HepG2 (cell line): ENCODE measurements around the gene CYP17A1. TPM values are rescaled to one million over a fixed set of nuclear protein-coding genes. Genes with fewer than 3 reads are reported as not detected.
A peak's percentile ranks its signal among the peaks of the same experiment; 100 is the strongest.

ENCODE experiments used
- ARID5B ChIP-seq: IDR thresholded peaks from 2 replicates; pipeline ENCODE4 v1.4.0; 2020; ENCODE audit warnings: mild to moderate bottlenecking, missing genetic modification reagents
- CREM ChIP-seq, 2 experiments: sonication (generic) in 1 of 2; formaldehyde crosslinking in 1 of 2; IDR thresholded peaks; 2 replicates each; pipeline versions ENCODE4 v1.4.0 to v1.6.1; 2016 to 2020; ENCODE audit warnings: antibody characterized with exemption in 1 of 2, mild to moderate bottlenecking in 1 of 2, missing genetic modification reagents in 1 of 2
- FLYWCH1 ChIP-seq: sonication (generic); formaldehyde crosslinking; IDR thresholded peaks from 2 replicates; pipeline ENCODE4 v1.8.1; 2023; ENCODE audit warnings: mild to moderate bottlenecking, missing genetic modification reagents
- GATAD2A ChIP-seq: IDR thresholded peaks from 2 replicates; pipeline ENCODE4 v1.6.1; 2016
- HMG20B ChIP-seq: conservative IDR thresholded peaks from 2 replicates; pipeline ENCODE4 v1.6.1; 2016; ENCODE audit warnings: missing genetic modification reagents, missing compliant biosample characterization
- HOXA5 ChIP-seq: sonication (generic); formaldehyde crosslinking; IDR thresholded peaks from 2 replicates; pipeline ENCODE4 v1.4.0; 2020; ENCODE audit warnings: missing genetic modification reagents
- ISX ChIP-seq: sonication (generic); formaldehyde crosslinking; conservative IDR thresholded peaks from 2 replicates; pipeline ENCODE4 v1.5.0; 2020; ENCODE audit warnings: missing genetic modification reagents
- MNT ChIP-seq: fragments of 450-650 bp; IDR thresholded peaks from 2 replicates; pipeline ENCODE4 v1.6.1; 2016
- NFYB ChIP-seq: sonication (generic); formaldehyde crosslinking; IDR thresholded peaks from 2 replicates; pipeline ENCODE4 v1.4.0; 2020; ENCODE audit warnings: missing genetic modification reagents
- PHF20 ChIP-seq: sonication (generic); formaldehyde crosslinking; IDR thresholded peaks from 2 replicates; pipeline ENCODE4 v1.5.0; 2020; ENCODE audit warnings: mild to moderate bottlenecking, missing genetic modification reagents
- PRPF4 ChIP-seq: fragments of 200-400 bp; formaldehyde crosslinking; IDR thresholded peaks from 2 replicates; pipeline ENCODE4 v1.6.1; 2016; ENCODE audit warnings: low read length, low read depth; ENCODE audit not compliant: poor library complexity, severe bottlenecking
- SAP130 ChIP-seq: IDR thresholded peaks from 2 replicates; pipeline ENCODE4 v1.6.1; 2016; ENCODE audit warnings: low read depth
- SIX1 ChIP-seq: sonication (generic); formaldehyde crosslinking; IDR thresholded peaks from 2 replicates; pipeline ENCODE4 v1.4.0; 2020; ENCODE audit warnings: missing genetic modification reagents, borderline replicate concordance
- TBP ChIP-seq: sonication (generic); formaldehyde crosslinking; IDR thresholded peaks from 2 replicates; pipeline ENCODE4 v1.5.0; 2020; ENCODE audit warnings: missing genetic modification reagents
- ZMAT3 ChIP-seq: sonication (generic); formaldehyde crosslinking; conservative IDR thresholded peaks from 2 replicates; pipeline ENCODE4 v1.7.0; 2021; ENCODE audit warnings: missing genetic modification reagents
- ZNF160 ChIP-seq: sonication (generic); formaldehyde crosslinking; IDR thresholded peaks from 2 replicates; pipeline ENCODE4 v1.8.0; 2022; ENCODE audit warnings: mild to moderate bottlenecking, inconsistent platforms, missing genetic modification reagents
- ZNF205 ChIP-seq: IDR thresholded peaks from 2 replicates; pipeline ENCODE4 v1.6.1; 2018; ENCODE audit warnings: missing biosample characterization, missing genetic modification reagents
- ZNF3 ChIP-seq: IDR thresholded peaks from 2 replicates; pipeline ENCODE4 v1.7.0; 2017; ENCODE audit warnings: inconsistent platforms
- ZNF747 ChIP-seq: sonication (generic); formaldehyde crosslinking; IDR thresholded peaks from 2 replicates; pipeline ENCODE4 v1.8.1; 2023; ENCODE audit warnings: missing genetic modification reagents, mild to moderate bottlenecking, borderline replicate concordance
- ZNF775 ChIP-seq: sonication (generic); formaldehyde crosslinking; IDR thresholded peaks from 2 replicates; pipeline ENCODE4 v1.4.0; 2020; ENCODE audit warnings: missing genetic modification reagents, mild to moderate bottlenecking, moderate library complexity, borderline replicate concordance
- ZSCAN22 ChIP-seq: sonication (generic); formaldehyde crosslinking; IDR thresholded peaks from 2 replicates; pipeline ENCODE4 v1.4.0; 2020; ENCODE audit warnings: mild to moderate bottlenecking, missing genetic modification reagents
- polyA plus RNA-seq, 8 experiments: library from polyadenylated mRNA; depleted of rRNA in 3 of 8; stranded (reverse) in 7 of 8; unstranded in 1 of 8; fragments of >200 nt; fragmentation: Illumina TruSeq in 4 of 8; extraction: Trizol in 4 of 8; gene quantifications; 2 replicates each; pipeline versions ENCODE4 v1.2.1 to v1.2.3, GENCODE V29; 2011 to 2016; ENCODE audit warnings: low read depth in 4 of 8, missing spikeins in 1 of 8, mixed read lengths in 1 of 8; ENCODE audit not compliant: insufficient read depth in 1 of 8
- total RNA-seq, 5 experiments: library from RNA; depleted of rRNA; stranded (reverse); fragments of >200 nt; fragmentation: Illumina TruSeq; extraction: Trizol; gene quantifications; 2 replicates each; pipeline ENCODE4 v1.2.3, GENCODE V29; 2016; ENCODE audit warnings: low read depth in 1 of 5
- TF ChIP-seq, protein P1 (sequence below): sonication (generic); formaldehyde crosslinking; IDR thresholded peaks from 2 replicates; pipeline ENCODE4 v1.8.1; 2023; ENCODE audit warnings: mild to moderate bottlenecking, missing genetic modification reagents
- TF ChIP-seq, protein P2 (sequence below): IDR thresholded peaks from 2 replicates; pipeline ENCODE4 v1.6.1; 2016

The CYP17A1 gene
- total and polyA plus RNA-seq, 2 of the 13 experiments (the other 11 are each of a cell fraction or from before 2014, with no cell fraction given) = 0.13 to 1.1 TPM

- peak; percentile 91 for TF ChIP-seq ARID5B (CRISPR knock-in tag)
- TF ChIP-seq MNT = peak; percentile 32; the same call in 1 of the 2 replicates
- TF ChIP-seq PHF20 (CRISPR knock-in tag) = peak; percentile 58; the same call in 1 of the 2 replicates
- peak; percentile 49; the same call in 1 of the 2 replicates for TF ChIP-seq ZNF3 (CRISPR knock-in tag)
- 0 out of 2 replicates have a peak, but pooled peaks have one; percentile 22 for TF ChIP-seq HMG20B (CRISPR knock-in tag)
- TF ChIP-seq SIX1 = no peak
- TF ChIP-seq ZNF205 (CRISPR knock-in tag) = 0 out of 2 replicates have a peak, but pooled peaks have one; percentile 40
- no peak for TF ChIP-seq ZNF160
- 0 out of 2 replicates have a peak, but pooled peaks have one; percentile 60 for TF ChIP-seq HOXA5 (CRISPR knock-in tag)
- no peak for TF ChIP-seq NFYB (CRISPR knock-in tag)
- TF ChIP-seq ISX (CRISPR knock-in tag) = no peak
- no peak for TF ChIP-seq ZNF775
- TF ChIP-seq ZNF747 (CRISPR knock-in tag) = peak; percentile 51; the same call in 1 of the 2 replicates
- TF ChIP-seq ZMAT3 (CRISPR knock-in tag) = peak; percentile 52; the same call in 1 of the 2 replicates
- TF ChIP-seq PRPF4 = no peak
- TF ChIP-seq, protein P1, sequence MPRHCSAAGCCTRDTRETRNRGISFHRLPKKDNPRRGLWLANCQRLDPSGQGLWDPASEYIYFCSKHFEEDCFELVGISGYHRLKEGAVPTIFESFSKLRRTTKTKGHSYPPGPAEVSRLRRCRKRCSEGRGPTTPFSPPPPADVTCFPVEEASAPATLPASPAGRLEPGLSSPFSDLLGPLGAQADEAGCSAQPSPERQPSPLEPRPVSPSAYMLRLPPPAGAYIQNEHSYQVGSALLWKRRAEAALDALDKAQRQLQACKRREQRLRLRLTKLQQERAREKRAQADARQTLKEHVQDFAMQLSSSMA (CRISPR knock-in tag) = peak; percentile 32; the same call in 1 of the 2 replicates
- TF ChIP-seq ZSCAN22 (CRISPR knock-in tag) = no peak
- TF ChIP-seq CREM (IDR thresholded peaks at IDR 0.05) = peak; percentile 66; the same call in 1 of the 2 replicates
- TF ChIP-seq CREM (CRISPR knock-in tag; IDR thresholded peaks at IDR 0.05) = no peak
- TF ChIP-seq GATAD2A (CRISPR knock-in tag) = peak; percentile 94
- TF ChIP-seq, protein P2, sequence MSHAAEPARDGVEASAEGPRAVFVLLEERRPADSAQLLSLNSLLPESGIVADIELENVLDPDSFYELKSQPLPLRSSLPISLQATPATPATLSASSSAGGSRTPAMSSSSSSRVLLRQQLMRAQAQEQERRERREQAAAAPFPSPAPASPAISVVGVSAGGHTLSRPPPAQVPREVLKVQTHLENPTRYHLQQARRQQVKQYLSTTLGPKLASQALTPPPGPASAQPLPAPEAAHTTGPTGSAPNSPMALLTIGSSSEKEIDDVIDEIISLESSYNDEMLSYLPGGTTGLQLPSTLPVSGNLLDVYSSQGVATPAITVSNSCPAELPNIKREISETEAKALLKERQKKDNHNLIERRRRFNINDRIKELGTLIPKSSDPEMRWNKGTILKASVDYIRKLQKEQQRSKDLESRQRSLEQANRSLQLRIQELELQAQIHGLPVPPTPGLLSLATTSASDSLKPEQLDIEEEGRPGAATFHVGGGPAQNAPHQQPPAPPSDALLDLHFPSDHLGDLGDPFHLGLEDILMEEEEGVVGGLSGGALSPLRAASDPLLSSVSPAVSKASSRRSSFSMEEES (CRISPR knock-in tag) = peak; percentile 62
- TF ChIP-seq TBP (CRISPR knock-in tag) = no peak
- peak; percentile 84 for TF ChIP-seq SAP130 (CRISPR knock-in tag)
- TF ChIP-seq FLYWCH1 (CRISPR knock-in tag) = 0 out of 2 replicates have a peak, but pooled peaks have one; percentile 71
These were observed 22.1 kb downstream of the CYP17A1 start (continued) for GRCh38 chr10:102814873-102815661.
